Measurements from ENCODE around the gene ARFGAP1. TPM values are rescaled to one million over a fixed set of nuclear protein-coding genes. Genes with fewer than 3 reads are reported as not detected.

The ARFGAP1 gene
- total RNA-seq, 1 experiment from 2014 or later = 88.0 TPM

- no peak for DNase-seq
- Histone ChIP-seq H3K36me3 (replicated peaks; ENCODE audit: control insufficient read depth, insufficient read depth, low read length) (no peaks in the 10 kb centered on the region), H3K27me3 (ENCODE audit: control insufficient read depth, insufficient read depth, low read length) (peaks cover 4% of the 10 kb centered on the region), H3K4me3 (ENCODE audit: insufficient read depth, low read depth, low read length) (no peak overlapping the region)
Measured at GRCh38 chr20:63260521-63260920, 12.1 kb upstream of the ARFGAP1 start.

DNA sequence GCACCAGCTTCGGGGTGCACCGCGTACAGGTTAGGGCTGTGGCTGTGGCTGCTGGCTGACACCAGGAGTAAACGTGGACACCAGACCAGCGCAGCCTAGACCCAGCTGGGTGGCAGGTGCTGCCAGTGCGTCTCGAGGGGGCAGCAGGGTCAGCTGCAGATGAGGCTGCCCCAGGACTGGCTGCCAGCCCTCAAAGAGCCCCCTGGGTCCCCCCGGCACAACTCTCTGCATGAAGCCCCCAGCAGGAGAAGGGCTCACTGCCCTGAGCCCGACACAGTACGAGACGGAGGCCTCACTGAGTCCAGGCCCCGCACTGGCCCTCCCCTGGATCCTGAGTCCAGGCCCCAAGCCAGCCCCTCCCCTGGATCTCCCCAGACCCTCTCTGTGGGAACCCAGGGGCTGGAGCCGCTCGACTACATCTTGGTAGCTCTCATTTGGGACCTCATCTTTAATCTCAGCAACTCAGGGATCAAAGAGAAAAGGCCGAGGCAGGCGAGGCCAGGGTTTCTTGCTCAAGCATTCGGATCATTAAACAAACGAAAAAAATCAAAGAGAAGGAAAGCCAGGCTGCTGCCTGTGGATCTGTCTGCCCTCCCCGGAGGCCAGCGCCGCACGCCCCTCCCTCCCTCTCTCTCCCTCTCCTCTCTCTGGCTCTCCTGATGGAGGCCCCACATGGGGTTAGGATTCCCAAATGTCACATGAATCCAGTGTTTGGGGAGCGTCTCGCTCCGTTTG is 11.4 kb upstream of the ARFGAP1 start:
- H3K27me3 ChIP-seq (ENCODE audit: control insufficient read depth, insufficient read depth, low read length) = no peaks in the 10 kb centered on the region; the same call in 1 of the 2 replicates
- no peak for DNase-seq
- no peak overlapping the region for H3K4me3 ChIP-seq (ENCODE audit: insufficient read depth, low read depth, low read length)
- H3K36me3 ChIP-seq (replicated peaks; ENCODE audit: control insufficient read depth, insufficient read depth, low read length) = no peaks in the 10 kb centered on the region

GRCh38 chr20:63261795-63262528 is 10.7 kb upstream of the ARFGAP1 start:
- DNase-seq = no peak
- H3K4me3 ChIP-seq (ENCODE audit: insufficient read depth, low read depth, low read length) = no peak overlapping the region
- H3K27me3 ChIP-seq (ENCODE audit: control insufficient read depth, insufficient read depth, low read length) = no peaks in the 10 kb centered on the region
- no peaks in the 10 kb centered on the region for H3K36me3 ChIP-seq (replicated peaks; ENCODE audit: control insufficient read depth, insufficient read depth, low read length)

DNA sequence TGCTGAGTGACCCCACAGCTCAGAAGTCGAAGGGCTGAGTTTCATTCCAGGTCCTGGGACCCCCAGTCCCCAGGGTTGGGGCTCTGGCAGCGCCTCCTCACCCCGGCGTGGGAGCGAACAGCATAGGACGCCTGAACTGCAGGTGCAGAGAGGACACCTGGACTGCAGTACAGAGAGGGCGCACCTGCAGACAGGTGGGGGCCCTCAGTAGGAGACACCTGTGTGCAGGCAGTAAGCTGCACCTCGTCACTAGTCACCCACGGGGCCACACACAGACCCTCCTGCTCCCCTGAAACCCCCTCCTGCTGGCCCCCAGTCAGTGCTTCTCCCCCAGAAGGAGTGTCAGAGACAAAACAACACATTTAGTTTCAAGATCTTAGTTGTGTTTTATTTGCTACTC is 9.8 kb upstream of the ARFGAP1 start:
- Histone ChIP-seq H3K4me3 (ENCODE audit: insufficient read depth, low read depth, low read length) (no peak overlapping the region), H3K36me3 (replicated peaks; ENCODE audit: control insufficient read depth, insufficient read depth, low read length) (no peaks in the 10 kb centered on the region), H3K27me3 (ENCODE audit: control insufficient read depth, insufficient read depth, low read length) (no peaks in the 10 kb centered on the region)
- no peak for DNase-seq

DNA sequence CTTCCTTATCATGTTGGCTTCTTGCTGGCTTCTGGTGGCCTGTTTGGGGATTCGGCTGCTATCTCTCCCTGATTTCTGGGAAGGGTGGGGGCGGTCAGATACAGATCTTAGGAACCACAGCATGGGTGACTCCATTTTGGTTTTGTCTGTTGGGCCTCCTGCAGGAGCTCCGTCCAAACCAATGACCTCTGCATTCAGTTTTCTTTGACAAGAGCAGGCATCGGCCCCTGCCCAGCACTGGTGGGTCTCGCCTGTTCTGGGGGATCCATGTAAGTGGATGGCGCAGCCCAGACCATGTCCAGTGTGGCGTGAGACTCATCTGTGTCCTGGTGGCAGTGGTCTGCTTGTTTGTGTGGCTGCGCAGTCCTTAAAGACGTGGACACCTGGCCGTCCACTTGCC is 8.6 kb upstream of the ARFGAP1 start:
- no peaks in the 10 kb centered on the region for H3K27me3 ChIP-seq (ENCODE audit: control insufficient read depth, insufficient read depth, low read length)
- no peak for DNase-seq
- H3K36me3 ChIP-seq (replicated peaks; ENCODE audit: control insufficient read depth, insufficient read depth, low read length) = no peaks in the 10 kb centered on the region
- no peak overlapping the region for H3K4me3 ChIP-seq (ENCODE audit: insufficient read depth, low read depth, low read length)

- Histone ChIP-seq H3K27me3 (ENCODE audit: control insufficient read depth, insufficient read depth, low read length) (no peaks in the 10 kb centered on the region), H3K36me3 (replicated peaks; ENCODE audit: control insufficient read depth, insufficient read depth, low read length) (no peaks in the 10 kb centered on the region), H3K4me3 (ENCODE audit: insufficient read depth, low read depth, low read length) (no peak overlapping the region)
- no peak for DNase-seq
Measured at GRCh38 chr20:63264519-63264918, 8.1 kb upstream of the ARFGAP1 start.

- H3K4me3 ChIP-seq (ENCODE audit: insufficient read depth, low read depth, low read length) = no peak overlapping the region
- H3K27me3 ChIP-seq (ENCODE audit: control insufficient read depth, insufficient read depth, low read length) = no peaks in the 10 kb centered on the region
- DNase-seq = no peak
- no peaks in the 10 kb centered on the region for H3K36me3 ChIP-seq (replicated peaks; ENCODE audit: control insufficient read depth, insufficient read depth, low read length)
Measured at GRCh38 chr20:63265891-63266515, 6.6 kb upstream of the ARFGAP1 start.

DNA sequence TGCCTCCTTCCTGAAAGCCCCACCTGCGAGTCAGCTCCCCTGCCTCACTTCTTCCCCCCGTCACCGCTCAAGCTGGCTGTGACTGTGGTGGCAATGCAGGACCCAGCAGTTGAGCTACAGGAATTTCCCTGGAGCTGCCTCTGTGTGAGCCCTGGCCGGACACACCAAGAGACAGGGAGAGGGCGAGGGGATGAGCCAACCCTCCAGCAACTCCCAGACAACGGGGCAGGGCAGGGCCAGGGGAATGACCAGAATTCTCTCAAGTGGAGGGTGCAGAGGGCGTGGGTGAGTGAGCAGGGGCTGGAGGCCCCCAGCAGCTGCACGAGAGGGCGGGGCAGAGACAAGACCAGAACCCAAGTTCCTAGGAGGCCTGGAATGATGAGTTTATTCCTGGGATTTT is 4.9 kb upstream of the ARFGAP1 start:
- H3K36me3 ChIP-seq (replicated peaks; ENCODE audit: control insufficient read depth, insufficient read depth, low read length) = no peaks in the 10 kb centered on the region
- DNase-seq = no peak
- no peaks in the 10 kb centered on the region for H3K27me3 ChIP-seq (ENCODE audit: control insufficient read depth, insufficient read depth, low read length)
- H3K4me3 ChIP-seq (ENCODE audit: insufficient read depth, low read depth, low read length) = no peak overlapping the region

GRCh38 chr20:63268256-63268655 is 4.4 kb upstream of the ARFGAP1 start:
- no peaks in the 10 kb centered on the region for H3K27me3 ChIP-seq (ENCODE audit: control insufficient read depth, insufficient read depth, low read length)
- H3K4me3 ChIP-seq (ENCODE audit: insufficient read depth, low read depth, low read length) = no peak overlapping the region
- H3K36me3 ChIP-seq (replicated peaks; ENCODE audit: control insufficient read depth, insufficient read depth, low read length) = no peaks in the 10 kb centered on the region

DNA sequence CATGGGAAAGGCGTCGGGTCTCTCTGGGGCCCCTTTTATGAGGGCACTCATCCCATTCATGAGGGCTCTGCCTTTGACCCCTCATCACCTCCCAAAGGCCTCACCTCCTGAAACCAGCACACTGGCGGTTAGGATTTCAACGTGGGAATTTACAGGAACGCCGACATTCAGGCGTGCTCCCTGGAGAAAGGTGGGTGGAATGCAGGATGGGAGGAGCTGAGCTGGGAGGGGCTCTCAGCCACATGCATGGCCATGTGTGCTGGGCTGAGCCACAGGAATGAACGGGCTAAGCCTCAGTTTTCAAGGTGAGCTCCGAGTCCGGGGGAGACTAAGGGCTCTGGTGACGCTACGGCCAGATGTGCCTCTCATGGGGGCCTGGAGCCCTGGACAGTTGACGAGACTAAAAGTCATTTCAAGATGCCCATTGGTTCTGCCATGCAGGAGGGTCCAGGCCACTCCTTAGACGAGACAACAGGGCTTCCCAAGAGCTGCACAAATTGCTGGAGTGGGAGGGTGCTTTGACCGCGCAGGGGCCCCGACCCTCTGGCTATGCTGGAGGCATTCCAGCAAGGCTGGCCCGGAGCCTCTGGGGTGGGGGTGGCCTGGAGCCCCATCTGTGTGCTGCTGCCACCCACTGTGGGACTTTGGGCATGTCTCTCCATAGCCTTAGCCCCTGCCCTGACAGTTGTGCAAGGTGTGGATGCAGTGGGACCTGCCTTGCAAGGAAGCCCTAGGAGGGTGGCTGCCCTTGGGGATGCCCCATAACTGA is 3.8 kb upstream of the ARFGAP1 start:
- peak; percentile 83 for DNase-seq
- Histone ChIP-seq H3K36me3 (replicated peaks; ENCODE audit: control insufficient read depth, insufficient read depth, low read length) (no peaks in the 10 kb centered on the region), H3K4me3 (ENCODE audit: insufficient read depth, low read depth, low read length) (no peak overlapping the region), H3K27me3 (ENCODE audit: control insufficient read depth, insufficient read depth, low read length) (no peaks in the 10 kb centered on the region)

More at GRCh38 chr20:63268256-63268655, 4.4 kb upstream of the ARFGAP1 start:
- DNase-seq = no peak

DNA sequence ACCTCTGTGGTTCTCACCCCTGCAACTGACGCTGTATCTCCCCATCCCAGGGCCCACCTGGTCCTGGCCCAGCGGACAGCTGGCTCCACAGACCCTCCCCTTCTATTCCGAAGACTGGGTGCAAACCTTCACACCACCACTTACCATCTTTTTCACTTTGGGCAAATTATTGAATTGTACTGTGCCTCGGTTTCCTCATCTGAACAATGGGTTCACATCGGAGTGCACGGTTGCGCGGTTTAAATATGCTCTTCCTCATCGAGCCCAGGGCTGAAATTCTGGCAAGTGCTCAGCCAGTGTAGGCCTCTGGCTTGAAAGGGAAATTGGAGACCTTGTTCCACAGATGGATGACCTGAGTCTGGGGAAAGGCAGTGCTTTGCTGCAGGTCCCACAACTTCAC is 2.9 kb upstream of the ARFGAP1 start:
- Histone ChIP-seq H3K4me3 (ENCODE audit: insufficient read depth, low read depth, low read length) (no peak overlapping the region), H3K36me3 (replicated peaks; ENCODE audit: control insufficient read depth, insufficient read depth, low read length) (no peaks in the 10 kb centered on the region), H3K27me3 (ENCODE audit: control insufficient read depth, insufficient read depth, low read length) (no peaks in the 10 kb centered on the region)
- no peak for DNase-seq

DNA sequence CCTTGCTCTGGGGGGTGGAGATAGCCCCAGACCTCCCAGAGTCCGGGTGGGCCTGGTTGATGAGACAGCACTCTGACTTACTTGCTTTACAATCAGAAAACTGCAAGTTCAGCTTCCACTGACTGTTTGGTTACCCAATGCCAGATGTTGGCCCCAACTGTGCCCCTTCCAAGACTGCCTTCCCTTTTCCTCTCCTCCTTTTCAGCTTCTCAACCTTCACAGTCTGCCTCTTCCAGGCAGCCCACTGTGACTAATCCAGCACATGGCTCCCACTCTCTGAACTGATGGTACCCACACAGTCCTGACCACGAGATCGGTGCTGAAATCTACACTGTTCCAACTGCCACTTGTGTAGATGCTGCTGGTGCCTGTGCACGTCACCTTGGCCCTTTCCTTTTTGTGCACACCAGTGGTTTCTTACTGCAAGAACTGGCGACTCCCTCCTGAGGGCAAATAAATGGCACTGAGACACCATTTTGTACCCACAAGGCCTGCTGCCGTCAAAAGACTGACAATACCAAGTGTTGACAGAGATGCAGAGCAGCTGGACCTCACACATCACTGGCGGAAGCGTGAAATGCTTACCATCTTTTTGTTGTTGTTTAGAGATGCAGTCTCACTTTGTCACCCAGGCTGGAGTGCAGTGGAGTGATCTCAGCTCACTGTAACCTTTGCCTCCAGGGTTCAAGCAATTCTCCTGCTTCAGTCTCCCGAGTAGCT is 1.8 kb upstream of the ARFGAP1 start:
- DNase-seq = no peak
- Histone ChIP-seq H3K27me3 (ENCODE audit: control insufficient read depth, insufficient read depth, low read length) (no peaks in the 10 kb centered on the region), H3K4me3 (ENCODE audit: insufficient read depth, low read depth, low read length) (no peak overlapping the region), H3K36me3 (replicated peaks; ENCODE audit: control insufficient read depth, insufficient read depth, low read length) (no peaks in the 10 kb centered on the region)

DNA sequence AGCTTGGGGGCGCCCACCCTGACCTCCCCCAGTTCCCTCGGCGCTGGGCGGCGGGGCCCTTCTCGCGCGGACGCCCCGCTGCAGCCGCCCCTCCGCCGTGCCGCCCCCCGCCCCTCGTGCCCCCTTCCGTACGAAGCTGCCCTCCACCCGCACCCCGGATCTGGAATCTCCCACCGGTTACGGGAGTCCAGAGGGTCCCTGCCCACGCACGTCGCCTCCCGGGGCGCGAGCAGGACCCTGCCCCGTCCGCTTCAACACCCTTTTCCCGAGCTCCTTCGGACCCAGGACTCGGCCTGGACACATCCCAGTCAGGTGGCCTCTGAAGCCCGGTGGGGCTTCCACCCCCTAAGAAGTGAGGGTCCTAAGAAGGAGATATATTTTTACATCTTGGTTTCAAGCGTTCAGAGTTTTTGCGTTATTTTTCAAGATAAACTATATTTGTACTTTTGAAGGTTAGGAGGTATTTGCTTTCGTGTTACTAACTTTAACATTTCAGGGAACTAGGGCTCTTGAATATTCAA is 506 bp downstream of the ARFGAP1 start:
- peaks cover 12% of the 10 kb centered on the region for H3K36me3 ChIP-seq (replicated peaks; ENCODE audit: control insufficient read depth, insufficient read depth, low read length)
- H3K4me3 ChIP-seq (ENCODE audit: insufficient read depth, low read depth, low read length) = peak overlapping the region; percentile 66
- no peaks in the 10 kb centered on the region for H3K27me3 ChIP-seq (ENCODE audit: control insufficient read depth, insufficient read depth, low read length)
- DNase-seq = no peak
